AG09319 (cell line): Measurements from ENCODE around the gene DCHS2.

ENCODE experiments used
- DNase-seq: peaks from one replicate; pipeline ENCODE4 v3.0.0-alpha.2; 2010; ENCODE audit warnings: low read depth; ENCODE audit errors: extremely low read depth
- CTCF ChIP-seq: IDR thresholded peaks from 2 replicates; pipeline ENCODE4 v1.5.1; 2011; ENCODE audit warnings: low read depth, mild to moderate bottlenecking, inconsistent platforms, low read length, moderate library complexity

DCHS2 gene

DNA sequence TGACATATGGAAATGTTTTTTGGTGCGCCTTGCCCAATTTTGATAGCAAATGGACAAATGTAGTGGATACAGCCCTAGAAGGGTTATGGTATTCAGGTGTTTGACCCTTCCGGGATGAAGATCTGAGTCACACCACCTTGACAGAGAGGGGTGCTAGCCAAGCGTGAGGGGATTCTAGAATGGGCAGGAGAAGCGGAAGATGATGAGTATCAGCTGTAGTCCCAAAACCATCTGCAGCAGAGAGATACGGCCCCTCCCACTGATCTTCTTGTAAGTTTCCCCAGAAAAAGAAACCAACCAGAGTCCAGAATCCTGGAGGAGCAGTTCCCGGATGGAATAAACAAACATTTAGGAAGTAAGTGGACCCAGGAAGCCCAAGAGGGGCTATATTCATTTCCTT, 18.1 kb downstream of the DCHS2 start:
- TF ChIP-seq CTCF, result no peak
- DNase-seq, result no peak

DNA sequence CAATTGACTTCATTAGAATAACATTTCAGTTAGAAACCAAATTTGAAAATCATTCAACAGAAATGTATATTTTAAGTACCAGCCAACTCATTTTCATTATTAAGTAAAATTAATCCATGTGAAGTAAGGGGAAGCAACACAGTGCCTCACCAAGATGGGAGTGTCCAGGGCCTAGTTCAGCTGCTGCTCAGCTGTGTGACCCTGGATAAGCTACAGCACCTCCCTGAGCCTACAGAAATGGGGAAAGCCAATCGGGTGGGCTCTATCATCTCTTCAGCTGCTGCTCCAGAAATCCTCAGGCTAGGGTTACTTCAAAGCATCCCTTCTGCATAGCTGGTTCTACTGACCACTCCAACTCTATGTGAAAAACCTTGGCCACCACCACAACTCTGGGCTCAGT, 18.7 kb downstream of the DCHS2 start:
- TF ChIP-seq CTCF, result no peak
- no peak for DNase-seq

GRCh38 chr4:154471526-154472331, 19.9 kb downstream of the DCHS2 start:
- no peak for DNase-seq
- TF ChIP-seq CTCF, result no peak

- TF ChIP-seq CTCF, result no peak
- DNase-seq, result no peak
Measured at GRCh38 chr4:154471032-154471431, 20.6 kb downstream of the DCHS2 start.

DNA sequence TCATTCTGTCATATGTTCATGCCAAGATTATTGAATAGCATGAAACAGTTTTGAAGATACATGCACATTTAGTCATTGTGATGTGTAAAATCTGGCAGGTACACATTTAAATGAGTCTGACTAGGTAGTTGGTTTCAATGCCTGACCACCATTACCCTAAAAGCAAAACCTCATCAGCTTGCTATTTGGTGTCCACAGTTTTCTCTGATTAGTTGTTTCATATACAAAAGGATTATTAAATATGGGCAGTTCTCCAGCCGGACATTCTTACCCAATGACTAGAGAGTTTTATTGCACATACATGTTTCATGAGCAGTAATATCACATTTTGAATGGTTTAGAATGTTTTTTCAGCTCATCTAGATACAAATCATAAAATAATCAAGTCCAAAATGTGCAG, 23.7 kb downstream of the DCHS2 start:
- no peak for DNase-seq
- no peak for TF ChIP-seq CTCF

DNA sequence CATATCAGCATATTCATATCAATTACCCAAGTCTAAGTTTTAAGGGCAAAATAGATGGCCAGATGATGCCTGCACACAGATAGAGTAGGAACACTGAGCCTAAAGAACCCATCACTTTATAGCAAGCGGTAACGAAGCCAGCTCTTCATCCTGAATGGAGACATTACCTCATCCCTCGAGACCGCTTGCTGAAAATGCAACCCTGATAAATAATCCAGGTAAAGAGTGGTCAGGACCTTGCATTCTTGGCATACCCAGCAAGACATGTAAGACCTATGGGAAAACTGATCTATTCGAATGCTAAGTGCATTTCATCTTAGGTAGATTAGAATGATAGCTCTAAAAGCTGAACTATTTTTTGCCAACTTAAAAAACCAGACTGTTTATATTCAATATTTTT, 25.3 kb downstream of the DCHS2 start:
- TF ChIP-seq CTCF, result no peak
- DNase-seq, result no peak

- TF ChIP-seq CTCF, result no peak
Measured at GRCh38 chr4:154465085-154465484, 26.5 kb downstream of the DCHS2 start.

More at GRCh38 chr4:154465085-154465484, 26.5 kb downstream of the DCHS2 start:
- DNase-seq, result no peak
